IMR-90 (cell line): Measurements from ENCODE around the gene TSPAN17. TPM values are rescaled to one million over a fixed set of nuclear protein-coding genes. Genes with fewer than 3 reads are reported as not detected.

Experiments
- ATAC-seq: fragments of 200-7000 bp; cut with Tn5 transposase; 2 replicates; pipeline ENCODE4 v1.9.1; 2020; ENCODE audit warnings: low read depth, mild to moderate bottlenecking, moderate library complexity
- BruUV-seq: library from RNA; stranded (reverse); fragments of 400-500 nt; replicated peaks from 2 replicates; lab custom pipeline; 2021; lab: Mats Ljungman, UMichigan
- CTCF ChIA-PET: fragments of 300-600 bp; formaldehyde crosslinking; extraction: SDS; loops from one replicate; lab custom pipeline; 2021; ENCODE audit warnings: antibody characterized with exemption; lab: Yijun Ruan, JAX
- POLR2A ChIA-PET: fragments of 300-600 bp; sonication (Branson Sonifier 250); formaldehyde crosslinking; loops from one replicate; lab custom pipeline; 2022; ENCODE audit warnings: antibody characterized with exemption; ENCODE audit not compliant: unreplicated experiment; lab: Charles Lee
- DNase-seq: peaks from one replicate; pipeline ENCODE4 v3.0.0; 2013
- H2AFZ ChIP-seq: replicated peaks from 2 replicates; pipeline ENCODE3; 2013; ENCODE audit warnings: low read length, mild to moderate bottlenecking; ENCODE audit not compliant: poor library complexity
- H2AK5ac ChIP-seq: 2 replicates; pipeline ENCODE4 v1.6.1; 2013; ENCODE audit warnings: low read depth, low read length, inconsistent platforms
- H2AK9ac ChIP-seq: replicated peaks from 2 replicates; pipeline ENCODE3; 2013; ENCODE audit warnings: mild to moderate bottlenecking, low read depth, low read length, moderate library complexity; ENCODE audit not compliant: poor library complexity
- H2BK120ac ChIP-seq: 2 replicates; pipeline ENCODE4 v1.6.1; 2013; ENCODE audit warnings: low read depth, low read length, inconsistent platforms
- H2BK15ac ChIP-seq: 3 replicates; pipeline ENCODE4 v1.6.1; 2013; ENCODE audit warnings: low read depth, low read length, inconsistent platforms
- H2BK20ac ChIP-seq: 2 replicates; pipeline ENCODE4 v1.6.1; 2013; ENCODE audit warnings: low read depth, mild to moderate bottlenecking, inconsistent platforms, low read length, moderate library complexity
- H2BK5ac ChIP-seq: 2 replicates; pipeline ENCODE4 v1.6.1; 2013; ENCODE audit warnings: mild to moderate bottlenecking, low read depth, low read length, inconsistent platforms; ENCODE audit not compliant: poor library complexity, severe bottlenecking
- H3K14ac ChIP-seq: replicated peaks from 2 replicates; pipeline ENCODE4 v1.6.1; 2013; ENCODE audit warnings: low read depth, low read length, inconsistent platforms
- H3K18ac ChIP-seq: 2 replicates; pipeline ENCODE4 v1.6.1; 2013; ENCODE audit warnings: low read depth, low read length, control low read depth
- H3K23ac ChIP-seq: 2 replicates; pipeline ENCODE4 v1.6.1; 2013; ENCODE audit warnings: low read depth, low read length, inconsistent platforms
- H3K27ac ChIP-seq: 2 replicates; pipeline ENCODE4 v1.5.1; 2013; ENCODE audit warnings: mild to moderate bottlenecking, control low read depth, low read length; ENCODE audit not compliant: insufficient read depth
- H3K27me3 ChIP-seq: 2 replicates; pipeline ENCODE4 v1.6.1; 2013; ENCODE audit warnings: low read length; ENCODE audit not compliant: control insufficient read depth, insufficient read depth
- H3K36me3 ChIP-seq: 2 replicates; pipeline ENCODE4 v1.6.1; 2013; ENCODE audit warnings: low read length, mixed read lengths; ENCODE audit not compliant: control insufficient read depth, insufficient read depth
- H3K4ac ChIP-seq: 2 replicates; pipeline ENCODE4 v1.6.1; 2013; ENCODE audit warnings: low read depth, low read length, inconsistent platforms
- H3K4me1 ChIP-seq: 2 replicates; pipeline ENCODE4 v1.6.1; 2013; ENCODE audit warnings: low read length, mixed read lengths; ENCODE audit not compliant: control insufficient read depth, insufficient read depth
- H3K4me2 ChIP-seq: 2 replicates; pipeline ENCODE4 v1.6.1; 2013; ENCODE audit warnings: low read depth, mild to moderate bottlenecking, control low read depth, low read length, moderate library complexity
- H3K4me3 ChIP-seq: 2 replicates; pipeline ENCODE4 v1.5.1; 2013; ENCODE audit warnings: low read depth, mild to moderate bottlenecking, control low read depth, low read length, moderate library complexity; ENCODE audit not compliant: insufficient read depth
- H3K56ac ChIP-seq: 2 replicates; pipeline ENCODE4 v1.6.1; 2013; ENCODE audit warnings: low read length, inconsistent platforms; ENCODE audit not compliant: insufficient read depth; ENCODE audit errors: extremely low read depth
- H3K79me1 ChIP-seq, 2 experiments: 2 replicates each; pipeline ENCODE4 v1.6.1; 2013; ENCODE audit warnings: low read length in 2 of 2, inconsistent platforms in 1 of 2, low read depth in 1 of 2
- H3K9ac ChIP-seq: 2 replicates; pipeline ENCODE4 v1.6.1; 2013; ENCODE audit warnings: low read depth, low read length, control low read depth
- H3K9me1 ChIP-seq: 2 replicates; pipeline ENCODE4 v1.6.1; 2013; ENCODE audit warnings: low read length, inconsistent platforms; ENCODE audit not compliant: insufficient read depth
- H3K9me3 ChIP-seq: 2 replicates; pipeline ENCODE4 v1.6.1; 2013; ENCODE audit warnings: low read length; ENCODE audit not compliant: control insufficient read depth, insufficient read depth
- H4K20me1 ChIP-seq: 2 replicates; pipeline ENCODE4 v1.6.1; 2013; ENCODE audit warnings: low read length, inconsistent platforms; ENCODE audit not compliant: insufficient read depth
- H4K5ac ChIP-seq: 2 replicates; pipeline ENCODE4 v1.6.1; 2013; ENCODE audit warnings: mild to moderate bottlenecking, low read depth, low read length, control low read depth
- H4K8ac ChIP-seq, 2 experiments: 2 replicates each; pipeline ENCODE4 v1.6.1; 2013; ENCODE audit warnings: low read depth in 2 of 2, low read length in 2 of 2, control low read depth in 1 of 2, inconsistent platforms in 1 of 2
- H4K91ac ChIP-seq: 2 replicates; pipeline ENCODE4 v1.6.1; 2013; ENCODE audit warnings: low read depth, low read length, inconsistent platforms; ENCODE audit not compliant: insufficient read depth
- BHLHE40 ChIP-seq: fragments of 150-350 bp; IDR thresholded peaks from 2 replicates; pipeline ENCODE4 v1.6.1; 2016; ENCODE audit warnings: mild to moderate bottlenecking, low read depth, low read length
- CEBPB ChIP-seq: IDR thresholded peaks from 2 replicates; pipeline ENCODE4 v1.6.1; 2012; ENCODE audit warnings: low read depth, low read length, improper control_type of control experiment
- CHD1 ChIP-seq: IDR thresholded peaks from 2 replicates; pipeline ENCODE4 v1.6.1; 2012; ENCODE audit warnings: low read depth, low read length, improper control_type of control experiment
- CTCF ChIP-seq: conservative IDR thresholded peaks from 2 replicates; pipeline ENCODE4 v1.5.1; 2012; ENCODE audit warnings: mild to moderate bottlenecking, low read depth, low read length, improper control_type of control experiment
- FOS ChIP-seq: fragments of 150-350 bp; IDR thresholded peaks from 2 replicates; pipeline ENCODE4 v1.6.1; 2016; ENCODE audit warnings: low read depth, low read length
- MAFK ChIP-seq: IDR thresholded peaks from 2 replicates; pipeline ENCODE4 v1.6.1; 2012; ENCODE audit warnings: low read depth, low read length, improper control_type of control experiment
- MAZ ChIP-seq: IDR thresholded peaks from 2 replicates; pipeline ENCODE4 v1.6.1; 2012; ENCODE audit warnings: low read depth, mild to moderate bottlenecking, low read length, improper control_type of control experiment, moderate library complexity, borderline replicate concordance
- NFE2L2 ChIP-seq: fragments of 150-350 bp; IDR thresholded peaks from 2 replicates; pipeline ENCODE4 v1.6.1; 2016; ENCODE audit warnings: low read depth, mild to moderate bottlenecking, low read length
- POLR2A ChIP-seq: IDR thresholded peaks from 2 replicates; pipeline ENCODE4 v1.6.1; 2012; ENCODE audit warnings: mild to moderate bottlenecking, low read depth, low read length
- RAD21 ChIP-seq: IDR thresholded peaks from 2 replicates; pipeline ENCODE4 v1.6.1; 2012; ENCODE audit warnings: low read length, improper control_type of control experiment
- RCOR1 ChIP-seq: IDR thresholded peaks from 2 replicates; pipeline ENCODE4 v1.6.1; 2012; ENCODE audit warnings: mild to moderate bottlenecking, low read length, improper control_type of control experiment; ENCODE audit not compliant: insufficient replicate concordance
- RFX5 ChIP-seq: IDR thresholded peaks from 2 replicates; pipeline ENCODE4 v1.8.0; 2012; ENCODE audit warnings: low read depth, mild to moderate bottlenecking, low read length, moderate library complexity
- SMC3 ChIP-seq: fragments of 150-350 bp; IDR thresholded peaks from 2 replicates; pipeline ENCODE4 v1.6.1; 2016; ENCODE audit warnings: low read depth, mild to moderate bottlenecking, antibody characterized with exemption, low read length, moderate library complexity
- WGBS, 2 experiments: methylation state at CpG; one replicate each; pipeline versions ENCODE4 v1.1.5 to v1.1.7; 2013; ENCODE audit warnings: missing lambda C conversion rate in 2 of 2; ENCODE audit not compliant: insufficient read length in 1 of 2; ENCODE audit errors: extremely low coverage in 2 of 2; 5-methylcytosine and 5-hydroxymethylcytosine counted together
- dilution Hi-C: fragments of 300-500 bp; cut with HindIII; formaldehyde crosslinking; loops from one replicate; pipeline ENCODE4 v1.14.3; 2018; ENCODE audit warnings: low sequenced_read_pairs; ENCODE audit not compliant: unreplicated experiment
- in situ Hi-C: fragments of 300-500 bp; cut with MboI; formaldehyde crosslinking; loops from 3 replicates; pipeline ENCODE4 v1.14.3; 2019; ENCODE audit warnings: low sequenced_read_pairs, inconsistent platforms, mixed read lengths
- intact Hi-C: fragments of 100-400 bp; cut with micrococcal nuclease; formaldehyde crosslinking; loops from 2 replicates; pipeline ENCODE4 v1.10.0; 2022
- polyA plus RNA-seq, 3 experiments: library from polyadenylated mRNA; depleted of rRNA; stranded (reverse); fragments of >200 nt; gene quantifications; 2 replicates each; pipeline ENCODE4 v1.2.3, GENCODE V29; 2012; ENCODE audit warnings: low replicate concordance in 1 of 3
- total RNA-seq: library from RNA; depleted of rRNA; stranded (reverse); fragments of >200 nt; gene quantifications from 2 replicates; pipeline ENCODE4 v1.2.3, GENCODE V29; 2012
- TF ChIP-seq, protein P1 (sequence below): fragments of 150-350 bp; IDR thresholded peaks from 2 replicates; pipeline ENCODE4 v1.6.1; 2017; ENCODE audit warnings: mild to moderate bottlenecking, antibody characterized with exemption, low read length, low read depth
- TF ChIP-seq, protein P2 (sequence below): fragments of 150-350 bp; IDR thresholded peaks from 2 replicates; pipeline ENCODE4 v1.6.1; 2016; ENCODE audit warnings: low read depth, mild to moderate bottlenecking, low read length, moderate library complexity, borderline replicate concordance

TSPAN17 gene
- total and polyA plus RNA-seq, 2 of the 4 experiments (the other 2 are of a cell fraction) = 34.2 to 41.6 TPM

DNA sequence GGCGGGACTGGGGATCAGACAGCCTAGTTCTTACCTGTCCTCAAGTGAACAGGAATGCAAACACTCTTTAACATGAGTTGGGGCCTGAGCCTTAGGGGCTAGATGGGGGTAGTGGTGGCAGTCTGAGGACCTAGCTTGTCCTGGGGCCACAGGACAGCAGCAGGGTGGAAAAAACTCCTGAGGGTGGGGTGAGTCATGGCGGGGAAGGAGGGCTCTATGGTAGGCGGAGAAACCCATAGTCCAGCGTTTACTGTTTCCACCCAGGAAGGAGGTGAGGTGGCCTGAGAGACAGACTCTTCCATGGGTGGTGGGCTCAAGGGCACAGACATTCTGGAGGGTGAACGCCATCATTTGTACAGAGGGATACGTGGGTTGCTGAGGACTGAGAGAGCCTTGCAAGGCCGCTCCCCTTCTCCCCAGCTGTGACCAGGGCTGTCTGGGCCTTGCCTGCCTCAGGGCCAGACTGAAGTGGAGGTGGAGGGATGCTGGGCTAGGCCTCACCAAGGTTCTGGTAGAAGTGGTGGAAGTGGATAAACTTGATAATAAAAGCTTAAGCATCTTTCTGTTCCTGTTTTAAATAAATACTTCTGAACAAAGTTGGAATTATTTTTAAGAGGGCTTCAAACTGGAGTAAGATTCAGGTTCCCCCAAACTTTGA is 1.1 kb upstream of the TSPAN17 start:
- H3K4ac ChIP-seq = peak overlapping the region; percentile 90
- no peaks in the 10 kb centered on the region; the same call in 1 of the 2 replicates for H3K27me3 ChIP-seq
- no peak overlapping the region for H3K4me3 ChIP-seq
- no peak overlapping the region for H3K23ac ChIP-seq
- no TSS peak for BruUV-seq
- H3K4me1 ChIP-seq = peaks cover 10% of the 10 kb centered on the region; the same call in 1 of the 2 replicates
- H3K36me3 ChIP-seq = no peaks in the 10 kb centered on the region
- dilution Hi-C loops = no loop called here
- H2BK20ac ChIP-seq = no peak overlapping the region
- H3K9me1 ChIP-seq = peaks cover 10% of the 10 kb centered on the region; the same call in 1 of the 2 replicates
- no peak overlapping the region for H3K56ac ChIP-seq
- peak overlapping the region; percentile 84 for H2AK9ac ChIP-seq
- intact Hi-C loops = loop anchor here (10.0 kb wide), 1 partner anchor 231 kb away; the partner anchor contains the start of gene CLTB
- WGBS, 2 experiments = no CpG with 5 or more reads among the region's 7 CpGs
- no peak overlapping the region for H3K27ac ChIP-seq
- H3K14ac ChIP-seq = no peak overlapping the region
- no peak overlapping the region for H4K91ac ChIP-seq
- ChIA-PET CTCF (interaction anchor here (0.6 to 1.6 kb wide), 3 partner anchors 11 to 75 kb away, joined by 4 read pairs; no protein-coding TSS in a partner anchor), POLR2A (no interaction called here)
- in situ Hi-C loops = no loop called here
- H4K20me1 ChIP-seq = peaks cover 20% of the 10 kb centered on the region
- TF ChIP-seq CEBPB = no peak
- TF ChIP-seq MAFK = no peak
- TF ChIP-seq, protein P1, sequence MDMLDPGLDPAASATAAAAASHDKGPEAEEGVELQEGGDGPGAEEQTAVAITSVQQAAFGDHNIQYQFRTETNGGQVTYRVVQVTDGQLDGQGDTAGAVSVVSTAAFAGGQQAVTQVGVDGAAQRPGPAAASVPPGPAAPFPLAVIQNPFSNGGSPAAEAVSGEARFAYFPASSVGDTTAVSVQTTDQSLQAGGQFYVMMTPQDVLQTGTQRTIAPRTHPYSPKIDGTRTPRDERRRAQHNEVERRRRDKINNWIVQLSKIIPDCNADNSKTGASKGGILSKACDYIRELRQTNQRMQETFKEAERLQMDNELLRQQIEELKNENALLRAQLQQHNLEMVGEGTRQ = no peak
- TF ChIP-seq, protein P2, sequence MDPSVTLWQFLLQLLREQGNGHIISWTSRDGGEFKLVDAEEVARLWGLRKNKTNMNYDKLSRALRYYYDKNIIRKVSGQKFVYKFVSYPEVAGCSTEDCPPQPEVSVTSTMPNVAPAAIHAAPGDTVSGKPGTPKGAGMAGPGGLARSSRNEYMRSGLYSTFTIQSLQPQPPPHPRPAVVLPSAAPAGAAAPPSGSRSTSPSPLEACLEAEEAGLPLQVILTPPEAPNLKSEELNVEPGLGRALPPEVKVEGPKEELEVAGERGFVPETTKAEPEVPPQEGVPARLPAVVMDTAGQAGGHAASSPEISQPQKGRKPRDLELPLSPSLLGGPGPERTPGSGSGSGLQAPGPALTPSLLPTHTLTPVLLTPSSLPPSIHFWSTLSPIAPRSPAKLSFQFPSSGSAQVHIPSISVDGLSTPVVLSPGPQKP = no peak
- no peak for TF ChIP-seq POLR2A
- no peak for TF ChIP-seq SMC3
- TF ChIP-seq MAZ = no peak
- TF ChIP-seq RFX5 = no peak
- no peak for TF ChIP-seq FOS
- no peak for TF ChIP-seq CTCF
- no peak for TF ChIP-seq CHD1
- no peak for TF ChIP-seq BHLHE40
- no peak for TF ChIP-seq RAD21
- no peak for TF ChIP-seq RCOR1
- no peak for TF ChIP-seq NFE2L2
- ATAC-seq = no peak
- no peak overlapping the region for H3K18ac ChIP-seq
- H4K5ac ChIP-seq = no peak overlapping the region
- H4K8ac ChIP-seq = peak overlapping the region; percentile 96 to 99
- H2AFZ ChIP-seq = peak overlapping the region; percentile 98
- H2BK5ac ChIP-seq = no peak overlapping the region
- peaks cover 4 to 31% of the 10 kb centered on the region in 2 experiments for H3K79me1 ChIP-seq
- H2BK15ac ChIP-seq = no peak overlapping the region
- no peaks in the 10 kb centered on the region for H3K9me3 ChIP-seq
- peak overlapping the region; percentile 61; the same call in 1 of the 2 replicates for H2AK5ac ChIP-seq
- H2BK120ac ChIP-seq = no peak overlapping the region
- no peak overlapping the region for H3K9ac ChIP-seq
- no peak overlapping the region for H3K4me2 ChIP-seq
- DNase-seq = no peak
